ENCODE measurements around the gene PCBP3. TPM values are rescaled to one million over a fixed set of nuclear protein-coding genes. Genes with fewer than 3 reads are reported as not detected.
"Not testable (repeated sequence)": the region's sequence is repeated elsewhere in the genome, so short reads cannot be mapped to it uniquely, and the experiment has no call there.

The PCBP3 gene
- 1 to 10 TPM; 1.9 to 2.8 (median 2.2) TPM for polyA plus RNA-seq (ENCODE audit: insufficient read depth in 1 of 5, insufficient read length in 5 of 5, low replicate concordance in 1 of 5)
- long read RNA-seq, donor 1, result 0 reads
- long read RNA-seq, donor 2, result 0 reads
- long read RNA-seq, donor 3, result 0 reads
- long read RNA-seq, donor 4, result 0 reads
- long read RNA-seq, donor 5, result 0 reads
- long read RNA-seq, donor 6, result 0 reads
- long read RNA-seq, donor 7, result 0 reads
- long read RNA-seq, donor 8, result 0 reads

- DNase-seq, result peak; percentile 70 to 72
Observed at GRCh38 chr21:45643021-45643980, at the start of gene PCBP3. Gene PCBP3, plus strand, starts transcription at chr21:45643725. Its CDS starts 206,361 bp downstream, at chr21:45850086.

DNA sequence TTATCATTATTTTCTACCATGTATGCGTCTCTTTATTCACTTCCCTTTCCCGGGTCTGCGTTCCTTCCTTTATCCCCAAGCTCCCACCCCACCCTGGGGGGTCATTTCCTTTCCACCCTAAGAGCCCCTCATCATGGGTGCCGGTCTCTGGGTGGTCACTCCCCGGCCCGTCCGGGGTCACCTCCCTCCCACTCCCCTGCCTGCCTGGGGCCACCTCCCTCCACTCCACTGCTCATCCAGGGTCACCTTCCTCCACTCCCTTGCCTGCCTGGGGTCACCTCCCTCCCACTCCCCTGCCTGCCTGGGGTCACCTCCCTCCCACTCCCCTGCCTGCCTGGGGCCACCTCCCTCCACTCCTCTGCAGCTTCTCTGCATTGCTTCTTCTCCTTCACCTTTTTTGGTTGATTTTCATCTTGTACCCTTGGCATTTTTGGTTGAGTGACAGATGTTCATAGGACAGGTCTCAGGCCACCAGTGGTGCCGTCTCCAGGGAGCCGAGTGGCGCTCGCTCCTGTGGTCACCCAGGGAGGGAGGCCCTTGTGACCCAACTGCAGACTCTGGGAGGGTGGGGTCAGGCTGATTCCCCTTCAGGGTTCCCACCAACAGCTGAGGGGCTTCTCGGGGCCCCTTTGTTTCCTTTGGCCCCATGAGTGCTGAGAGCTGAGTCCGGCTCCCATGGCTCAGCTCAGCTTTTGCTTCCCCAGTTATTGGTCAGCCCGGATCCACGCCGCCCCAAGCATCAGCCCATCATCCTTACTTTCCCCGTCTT lies 48.6 kb upstream of the PCBP3 start:
- DNase-seq, result no peak

- DNase-seq, result no peak
Observed at GRCh38 chr21:45595574-45596295, 47.8 kb upstream of the PCBP3 start.

- DNase-seq, result peak in 1 of 2 donors; percentile 46
Observed at GRCh38 chr21:45596704-45597318, 46.7 kb upstream of the PCBP3 start.

DNA sequence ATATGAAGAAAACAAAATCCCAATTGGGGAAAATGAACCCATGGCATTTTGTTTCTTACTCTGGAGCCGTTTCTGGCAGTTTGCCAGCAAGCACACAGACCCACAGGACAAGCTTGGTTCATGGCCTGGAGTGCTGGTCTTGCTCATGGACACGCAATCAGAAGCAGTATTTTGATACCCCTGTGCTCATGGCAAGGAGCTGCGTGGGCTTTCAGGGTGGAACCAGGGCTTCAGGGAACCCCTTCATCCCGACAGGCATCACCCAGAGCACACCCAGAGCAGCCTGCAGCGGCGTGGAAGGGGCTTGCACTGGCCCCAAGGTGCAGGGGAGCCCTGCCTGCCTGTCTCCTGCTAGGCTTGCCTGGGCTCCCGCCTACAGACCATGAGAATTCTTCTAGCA lies 45.4 kb upstream of the PCBP3 start:
- DNase-seq, result no peak

DNA sequence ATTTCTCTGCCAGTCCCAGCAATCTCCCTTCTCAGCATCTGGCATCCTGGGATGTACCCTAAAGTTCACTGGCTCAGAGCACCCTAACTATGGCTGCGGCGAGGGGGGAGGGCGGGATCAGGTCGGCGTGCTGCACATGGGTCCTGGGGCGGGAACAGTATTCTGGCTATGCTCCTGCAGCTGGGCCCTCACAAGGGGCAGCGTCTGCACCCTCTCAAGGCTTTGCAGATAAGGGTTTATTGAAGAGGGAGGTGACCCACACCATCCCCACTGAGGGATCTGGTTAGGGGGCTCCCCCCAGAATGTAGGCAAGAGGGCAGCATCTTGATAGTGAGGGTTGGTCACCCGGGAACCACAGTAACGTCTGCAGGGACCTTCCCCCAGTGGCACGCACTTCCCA lies 44.9 kb upstream of the PCBP3 start:
- DNase-seq, result no peak

- DNase-seq, result no peak
Observed at GRCh38 chr21:45599146-45599581, 44.4 kb upstream of the PCBP3 start.

GRCh38 chr21:45600248-45600647 lies 43.3 kb upstream of the PCBP3 start:
- no peak for DNase-seq

- no peak for DNase-seq
Observed at GRCh38 chr21:45601551-45601950, 42.0 kb upstream of the PCBP3 start.

DNA sequence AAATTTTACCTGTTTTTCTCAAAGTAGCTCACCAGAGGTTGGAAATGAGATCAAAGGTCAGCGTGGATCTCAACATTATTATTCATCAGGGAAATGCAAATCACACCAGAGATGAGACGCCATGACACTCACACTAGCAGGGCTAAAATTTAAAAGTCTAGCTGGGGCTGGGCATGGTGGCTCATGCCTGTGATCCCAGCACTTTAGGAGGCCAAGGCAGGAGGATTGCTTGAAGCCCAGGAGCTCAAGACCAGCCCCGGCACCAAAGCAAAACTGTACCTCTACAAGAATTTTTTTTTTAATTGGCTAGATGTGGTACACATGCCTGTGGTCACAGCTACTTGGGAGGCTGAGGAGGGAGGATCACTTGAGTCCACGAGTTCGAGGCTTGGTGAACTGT lies 41.4 kb upstream of the PCBP3 start:
- DNase-seq, result no peak

GRCh38 chr21:45603481-45603880 lies 40.0 kb upstream of the PCBP3 start:
- DNase-seq, result no peak

- DNase-seq, result not testable (repeated sequence)
Observed at GRCh38 chr21:45604681-45605080, 38.8 kb upstream of the PCBP3 start.

GRCh38 chr21:45607021-45607908 lies 36.3 kb upstream of the PCBP3 start:
- DNase-seq, result no peak

DNA sequence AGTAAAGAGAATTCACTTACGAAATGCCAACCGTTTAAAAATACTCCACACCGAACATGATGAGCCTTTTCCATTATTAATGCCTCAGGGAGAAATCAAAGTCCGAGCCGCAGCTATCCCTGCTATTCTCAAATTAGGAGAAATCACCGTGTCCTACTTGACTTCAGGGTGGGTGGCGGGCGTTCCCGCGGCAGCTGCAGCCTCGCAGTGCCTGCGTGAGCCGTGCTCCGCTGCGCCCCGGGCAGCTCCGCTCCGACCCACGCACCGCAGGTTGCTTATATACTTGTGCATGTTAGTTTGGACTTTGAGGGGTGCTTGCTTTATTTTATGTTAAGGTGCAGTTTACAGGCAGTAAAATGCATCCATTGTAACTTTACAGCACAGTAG lies 35.6 kb upstream of the PCBP3 start:
- no peak for DNase-seq

GRCh38 chr21:45608747-45609470 lies 34.6 kb upstream of the PCBP3 start:
- DNase-seq, result not testable (repeated sequence)

DNA sequence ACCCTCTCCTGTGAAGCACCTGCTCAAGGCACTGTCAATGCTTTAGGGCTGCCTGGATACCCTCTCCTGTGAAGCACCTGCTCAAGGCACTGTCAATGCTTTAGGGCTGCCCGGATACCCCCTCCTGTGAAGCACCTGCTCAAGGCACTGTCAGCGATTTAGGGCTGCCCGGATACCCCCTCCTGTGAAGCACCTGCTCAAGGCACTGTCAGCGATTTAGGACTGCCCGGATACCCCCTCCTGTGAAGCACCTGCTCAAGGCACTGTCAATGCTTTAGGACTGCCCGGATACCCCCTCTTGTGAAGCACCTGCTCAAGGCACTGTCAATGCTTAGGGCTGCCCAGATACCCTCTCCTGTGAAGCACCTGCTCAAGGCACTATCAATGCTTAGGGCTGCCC lies 33.9 kb upstream of the PCBP3 start:
- DNase-seq, result not testable (repeated sequence)

- DNase-seq, result no peak
Observed at GRCh38 chr21:45611296-45611695, 32.2 kb upstream of the PCBP3 start.

DNA sequence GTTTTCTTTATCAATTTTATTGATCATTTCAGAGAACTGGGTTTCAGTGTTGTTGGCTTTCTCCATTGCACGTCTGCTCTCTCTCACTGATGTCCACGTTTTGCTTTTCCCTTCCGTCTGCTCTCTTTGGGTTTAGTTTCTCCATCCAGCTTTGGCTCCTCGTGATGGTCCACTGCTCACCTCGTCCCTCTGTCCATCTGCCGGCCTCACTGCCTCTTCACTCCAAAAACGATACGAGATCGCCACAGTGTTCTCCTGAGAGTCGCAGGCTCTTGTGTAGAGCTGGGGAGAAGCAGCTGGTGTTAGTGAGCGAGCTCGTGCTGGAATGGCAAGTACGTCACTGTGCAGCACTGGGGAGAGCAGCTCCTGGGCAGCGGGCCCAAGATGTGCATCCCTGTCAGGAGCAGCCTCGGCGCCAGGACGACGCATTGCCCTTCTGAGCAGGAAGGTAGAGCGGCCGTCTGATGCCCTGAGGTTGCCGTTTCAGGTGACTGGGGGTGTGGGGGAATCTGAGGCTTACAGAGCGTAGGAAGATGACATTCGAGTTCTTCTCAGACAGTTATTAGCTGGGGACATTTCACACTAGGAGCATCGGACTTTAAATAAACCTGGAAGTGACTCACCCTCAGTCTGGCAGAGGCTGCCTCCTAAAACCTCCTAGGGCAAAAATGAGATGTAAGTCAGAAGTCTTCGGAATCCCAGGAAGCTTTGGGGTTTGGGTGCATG lies 31.4 kb upstream of the PCBP3 start:
- no peak for DNase-seq

GRCh38 chr21:45612665-45613019 lies 30.9 kb upstream of the PCBP3 start:
- DNase-seq, result not testable (repeated sequence)
